IPS-18a (cell line): ENCODE data around the gene ACTG1.

Source experiments
- H3K27ac ChIP-seq: one replicate; pipeline ENCODE4 v1.5.1; 2013; ENCODE audit warnings: low read length
- H3K27me3 ChIP-seq: one replicate; pipeline ENCODE4 v1.6.1; 2013; ENCODE audit warnings: mild to moderate bottlenecking, low read length; ENCODE audit not compliant: control insufficient read depth, insufficient read depth
- H3K36me3 ChIP-seq: one replicate; pipeline ENCODE4 v1.6.1; 2013; ENCODE audit warnings: low read depth, low read length; ENCODE audit not compliant: control insufficient read depth
- H3K4me1 ChIP-seq: one replicate; pipeline ENCODE4 v1.6.1; 2013; ENCODE audit warnings: low read depth, low read length; ENCODE audit not compliant: control insufficient read depth
- H3K4me3 ChIP-seq: one replicate; pipeline ENCODE4 v1.5.1; 2013; ENCODE audit warnings: low read length
- H3K9ac ChIP-seq: one replicate; pipeline ENCODE4 v1.6.1; 2013; ENCODE audit warnings: mild to moderate bottlenecking, low read length, moderate library complexity
- H3K9me3 ChIP-seq: one replicate; pipeline ENCODE4 v1.6.1; 2013; ENCODE audit warnings: low read depth, low read length; ENCODE audit not compliant: control insufficient read depth

ACTG1 gene

DNA sequence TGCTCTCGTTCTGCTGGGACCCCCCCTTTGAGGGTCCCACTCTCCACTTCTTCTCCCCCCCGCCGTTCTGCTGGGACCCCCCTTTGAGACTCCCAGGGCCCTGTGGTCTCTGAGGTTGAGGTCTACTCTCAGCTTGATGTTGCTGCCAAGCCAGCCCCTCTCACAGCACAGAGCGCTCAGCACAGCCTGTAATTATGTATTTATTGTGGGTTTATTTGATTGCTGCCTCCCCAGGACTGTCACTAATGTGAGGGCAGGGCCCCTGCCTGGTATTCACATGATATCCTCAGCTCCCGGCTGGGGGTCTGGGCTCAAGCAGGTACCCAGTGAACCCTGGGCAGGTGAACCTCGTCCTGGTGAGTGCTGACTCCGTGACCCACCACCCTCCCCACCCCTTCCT is 35.4 kb downstream of the ACTG1 start:
- Histone ChIP-seq H3K9me3 (no peaks in the 10 kb centered on the region), H3K27me3 (peaks cover 15% of the 10 kb centered on the region), H3K4me1 (no peaks in the 10 kb centered on the region), H3K36me3 (no peaks in the 10 kb centered on the region), H3K4me3 (no peak overlapping the region), H3K27ac (no peak overlapping the region), H3K9ac (no peak overlapping the region)

DNA sequence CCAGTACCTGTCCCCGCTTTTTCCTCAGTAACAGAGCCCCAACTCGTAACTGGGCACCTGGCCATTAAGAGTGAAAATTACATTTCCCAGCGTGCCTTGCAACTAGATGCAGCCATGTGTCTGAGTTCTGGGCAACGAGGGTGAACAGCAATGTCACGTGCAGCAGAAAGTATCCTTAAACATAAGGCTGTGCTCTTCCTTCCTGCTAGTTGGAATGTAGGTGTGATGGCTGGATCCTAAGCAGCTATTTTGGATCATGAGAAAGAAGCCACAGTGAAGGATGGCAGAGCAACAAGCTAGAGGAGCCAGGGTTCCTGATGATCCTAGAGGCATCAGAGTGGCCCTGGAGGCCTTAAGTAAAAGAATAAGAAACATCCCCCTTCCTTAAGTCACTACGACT is 36.0 kb downstream of the ACTG1 start:
- Histone ChIP-seq H3K4me1 (no peaks in the 10 kb centered on the region), H3K36me3 (no peaks in the 10 kb centered on the region), H3K4me3 (no peak overlapping the region), H3K9ac (no peak overlapping the region), H3K9me3 (no peaks in the 10 kb centered on the region), H3K27ac (no peak overlapping the region), H3K27me3 (peaks cover 9% of the 10 kb centered on the region)

DNA sequence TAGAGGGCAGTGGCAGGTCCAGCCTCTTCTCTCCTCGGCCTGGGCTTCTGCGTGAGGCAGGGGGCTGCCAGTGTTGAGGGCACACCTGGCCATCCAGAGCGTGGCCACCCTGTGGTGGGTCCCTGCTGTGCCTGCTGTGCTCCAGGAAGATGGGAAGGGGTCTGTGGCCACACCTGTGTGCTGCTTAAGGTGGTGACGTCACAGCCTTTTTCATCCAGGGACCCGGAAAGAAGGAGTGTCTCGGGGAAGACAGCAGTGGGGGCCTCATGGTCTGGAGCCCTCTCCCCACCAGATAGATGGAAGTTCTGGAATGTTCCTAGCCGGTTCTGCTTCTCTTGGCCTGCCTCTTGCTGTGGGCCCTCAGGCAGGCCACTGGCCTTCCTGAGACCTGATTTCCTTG is 36.5 kb downstream of the ACTG1 start:
- peaks cover 9% of the 10 kb centered on the region for H3K27me3 ChIP-seq
- no peak overlapping the region for H3K27ac ChIP-seq
- H3K4me1 ChIP-seq: no peaks in the 10 kb centered on the region
- H3K4me3 ChIP-seq: no peak overlapping the region
- H3K36me3 ChIP-seq: no peaks in the 10 kb centered on the region
- H3K9me3 ChIP-seq: no peaks in the 10 kb centered on the region
- H3K9ac ChIP-seq: no peak overlapping the region

DNA sequence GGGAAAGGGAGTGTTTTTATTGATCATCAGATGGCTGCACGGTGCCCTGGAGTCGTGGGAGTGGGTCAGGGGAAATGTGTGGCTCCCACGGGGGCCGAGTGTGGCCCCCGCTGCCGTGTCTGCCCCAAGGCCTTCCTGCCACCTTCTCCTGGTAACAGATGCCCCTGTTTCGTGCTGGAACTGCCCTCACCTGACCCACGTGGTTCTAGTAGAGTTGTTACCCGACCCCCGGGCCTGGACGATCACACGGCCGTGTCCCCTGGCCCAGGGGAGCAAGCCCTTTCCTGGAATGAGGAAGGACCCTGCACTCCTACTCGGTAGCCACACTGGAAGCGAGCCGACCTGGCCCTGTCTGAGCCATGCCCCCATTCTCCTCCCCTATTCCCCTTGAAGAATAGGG is 37.6 kb downstream of the ACTG1 start:
- Histone ChIP-seq H3K36me3 (no peaks in the 10 kb centered on the region), H3K9ac (no peak overlapping the region), H3K27ac (no peak overlapping the region), H3K9me3 (no peaks in the 10 kb centered on the region), H3K27me3 (no peaks in the 10 kb centered on the region), H3K4me3 (no peak overlapping the region), H3K4me1 (no peaks in the 10 kb centered on the region)

DNA sequence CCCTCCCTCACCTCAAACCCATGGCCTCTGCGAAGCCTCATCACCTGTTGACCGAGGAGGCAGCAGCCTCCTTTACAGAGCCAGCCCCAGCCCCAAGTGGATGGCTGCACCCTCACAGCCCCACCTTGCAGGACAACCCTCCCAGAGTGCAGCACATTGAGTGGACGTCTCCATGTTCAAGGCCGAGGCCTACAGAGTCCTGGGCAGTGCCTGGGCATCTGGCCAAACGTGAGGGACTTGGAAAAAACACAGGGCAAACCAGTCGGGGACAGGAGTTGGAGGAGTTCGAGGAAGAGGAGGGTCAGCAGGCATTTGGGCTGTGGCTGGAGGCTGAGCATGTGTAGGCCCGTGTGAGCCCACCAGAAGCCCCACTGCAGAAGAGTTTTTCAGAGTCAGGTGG is 39.6 kb downstream of the ACTG1 start:
- H3K27ac ChIP-seq: no peak overlapping the region
- H3K4me3 ChIP-seq: no peak overlapping the region
- H3K36me3 ChIP-seq: no peaks in the 10 kb centered on the region
- no peak overlapping the region for H3K9ac ChIP-seq
- H3K4me1 ChIP-seq: no peaks in the 10 kb centered on the region
- H3K9me3 ChIP-seq: no peaks in the 10 kb centered on the region
- no peaks in the 10 kb centered on the region for H3K27me3 ChIP-seq

DNA sequence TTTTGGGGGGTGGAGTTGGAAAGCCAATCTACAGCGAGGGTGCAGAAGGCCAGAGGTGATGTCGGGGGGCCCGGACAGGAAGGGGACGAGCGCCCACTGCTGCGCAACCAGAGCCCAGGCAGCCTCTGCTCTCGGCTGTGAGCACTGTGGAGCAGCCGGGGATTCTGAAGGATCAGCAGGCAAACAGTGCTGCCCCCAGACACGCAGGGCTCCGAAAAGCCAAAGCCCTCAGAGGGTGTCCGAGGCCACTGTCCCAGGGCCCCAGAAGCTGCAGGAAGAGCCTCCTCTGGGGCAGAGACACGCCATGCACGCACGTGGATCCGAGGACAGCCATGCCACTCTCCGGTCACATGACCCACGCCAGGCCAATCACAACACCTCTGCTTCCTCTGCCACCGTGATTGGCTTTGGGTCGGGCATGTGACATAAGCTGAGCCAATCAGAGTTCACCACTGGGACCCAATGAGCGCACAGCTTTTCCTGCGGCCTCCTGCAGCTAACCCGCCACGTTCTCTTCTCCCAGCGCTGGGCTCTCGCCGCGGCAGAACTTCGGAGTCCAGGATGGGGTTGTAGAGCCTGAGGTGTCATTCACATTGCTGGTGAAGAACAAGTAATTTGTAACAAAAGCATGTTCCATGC is 40.7 kb downstream of the ACTG1 start:
- Histone ChIP-seq H3K4me3 (no peak overlapping the region), H3K4me1 (no peaks in the 10 kb centered on the region), H3K27me3 (no peaks in the 10 kb centered on the region), H3K36me3 (no peaks in the 10 kb centered on the region), H3K9me3 (no peaks in the 10 kb centered on the region), H3K9ac (no peak overlapping the region), H3K27ac (no peak overlapping the region)

DNA sequence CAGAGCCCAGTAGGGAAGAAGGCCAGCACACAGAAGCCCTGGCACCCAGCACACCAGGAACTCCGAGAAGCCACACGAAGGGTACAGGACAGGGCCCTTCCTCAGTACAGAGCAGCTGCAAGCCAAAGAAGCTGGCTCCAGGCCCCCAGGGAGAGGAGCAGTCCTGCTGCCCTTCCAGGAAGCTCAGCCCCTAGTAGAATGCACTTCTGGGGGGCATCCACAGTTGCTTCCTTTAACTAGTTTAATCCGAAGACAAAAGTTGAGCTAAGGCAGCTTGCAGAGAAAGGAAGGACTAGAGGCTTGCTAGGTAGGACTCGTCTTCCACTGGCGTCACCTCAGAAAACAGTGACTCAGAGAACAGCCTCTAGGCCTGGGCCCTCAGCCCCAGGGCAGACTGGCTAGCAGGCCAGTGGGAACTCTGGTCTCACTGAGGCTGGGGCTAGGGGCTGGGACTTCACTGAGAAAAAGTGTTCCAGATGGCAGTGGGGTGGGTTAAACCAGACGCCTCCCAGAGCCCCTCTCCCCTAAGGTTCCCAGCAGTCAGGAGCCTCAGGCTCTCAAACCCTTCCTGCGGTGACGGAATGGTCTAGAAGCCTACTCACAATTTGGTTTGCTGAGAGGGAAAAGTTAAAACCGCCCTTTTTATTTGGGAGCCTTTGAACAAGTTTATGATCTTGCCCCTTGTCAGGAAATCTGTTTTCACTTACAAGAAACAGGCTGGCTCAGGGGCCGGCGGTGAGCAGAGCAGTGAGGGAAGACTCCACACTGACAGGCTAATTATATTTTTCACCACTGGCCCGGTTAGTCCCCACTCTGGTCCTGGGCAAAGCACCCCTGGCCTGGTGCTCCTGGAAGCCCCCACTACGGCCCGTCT is 41.4 kb downstream of the ACTG1 start:
- H3K9ac ChIP-seq: no peak overlapping the region
- no peaks in the 10 kb centered on the region for H3K27me3 ChIP-seq
- no peaks in the 10 kb centered on the region for H3K4me1 ChIP-seq
- no peaks in the 10 kb centered on the region for H3K36me3 ChIP-seq
- no peaks in the 10 kb centered on the region for H3K9me3 ChIP-seq
- no peak overlapping the region for H3K4me3 ChIP-seq
- no peak overlapping the region for H3K27ac ChIP-seq

DNA sequence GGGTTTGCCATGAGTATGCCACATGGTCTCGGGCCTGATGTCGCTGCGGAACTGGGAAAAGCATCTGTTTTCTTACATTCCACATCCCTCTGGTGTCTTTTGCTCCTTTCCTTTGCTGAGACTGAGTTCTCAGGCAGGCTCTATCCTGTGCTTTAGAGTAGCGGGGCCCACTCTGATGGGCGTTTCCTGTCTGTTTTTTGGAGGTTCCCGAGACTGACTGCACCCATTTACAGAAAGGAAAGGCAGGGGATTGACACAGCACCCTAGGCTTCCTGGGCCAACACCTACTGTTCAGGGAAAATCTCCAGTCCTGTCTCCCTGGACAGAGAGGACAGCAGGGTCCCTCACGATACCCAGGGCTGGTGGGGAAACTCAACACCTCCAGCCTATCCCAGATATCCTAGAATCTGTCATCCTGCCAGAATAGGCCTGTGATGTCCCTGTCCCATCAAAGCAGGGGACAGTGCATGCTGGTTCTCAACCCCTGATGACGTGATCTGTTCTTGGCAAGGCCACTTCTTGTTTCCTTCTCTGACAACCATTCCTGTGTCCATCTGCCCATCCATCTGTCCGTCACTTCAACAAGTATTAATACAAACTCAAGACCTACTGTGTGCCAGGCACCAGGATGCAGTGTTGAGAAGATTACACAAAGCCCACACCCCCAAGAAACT is 42.2 kb downstream of the ACTG1 start:
- H3K4me1 ChIP-seq: no peaks in the 10 kb centered on the region
- no peak overlapping the region for H3K9ac ChIP-seq
- H3K27ac ChIP-seq: no peak overlapping the region
- H3K4me3 ChIP-seq: no peak overlapping the region
- no peaks in the 10 kb centered on the region for H3K27me3 ChIP-seq
- no peaks in the 10 kb centered on the region for H3K9me3 ChIP-seq
- no peaks in the 10 kb centered on the region for H3K36me3 ChIP-seq

DNA sequence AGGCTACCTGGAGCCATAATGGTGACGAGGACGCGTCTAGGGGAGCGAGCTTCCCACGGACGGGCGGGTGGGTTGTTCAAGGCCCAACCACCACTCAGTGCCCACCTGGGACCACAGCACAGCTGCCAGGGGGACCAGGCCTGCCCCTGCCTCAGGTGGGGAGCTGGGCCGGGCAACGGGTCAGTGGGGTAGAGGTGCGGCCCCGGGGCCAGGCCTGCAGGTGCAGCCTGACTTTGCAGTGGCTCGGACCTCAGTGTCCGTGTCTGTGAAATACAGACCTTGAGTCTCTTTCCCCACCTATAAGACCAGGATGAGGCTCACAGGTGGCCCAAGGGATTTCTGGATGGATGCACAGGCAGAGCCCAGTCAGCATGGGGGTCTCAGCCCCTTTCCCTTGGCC is 43.3 kb downstream of the ACTG1 start:
- Histone ChIP-seq H3K27me3 (no peaks in the 10 kb centered on the region), H3K36me3 (no peaks in the 10 kb centered on the region), H3K9me3 (no peaks in the 10 kb centered on the region), H3K27ac (no peak overlapping the region), H3K9ac (no peak overlapping the region), H3K4me1 (no peaks in the 10 kb centered on the region), H3K4me3 (no peak overlapping the region)

DNA sequence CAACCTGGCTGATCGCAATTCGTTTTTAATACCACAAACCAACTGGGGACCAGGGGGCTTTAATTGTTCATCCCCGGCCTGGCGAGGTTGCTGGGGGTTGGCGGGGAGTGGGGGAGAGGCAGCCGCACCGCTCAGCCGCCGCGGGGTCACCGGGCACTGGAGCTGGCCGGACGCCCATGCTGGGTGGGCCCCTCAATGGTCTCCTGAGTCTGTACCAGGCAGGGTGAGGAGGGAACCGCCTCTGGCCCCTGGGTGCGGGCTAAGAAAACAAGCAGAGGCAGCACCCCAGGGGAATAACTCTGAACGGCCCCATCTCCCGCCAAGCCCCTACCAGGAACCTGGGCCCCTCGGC is 43.9 kb downstream of the ACTG1 start:
- Histone ChIP-seq H3K4me1 (no peaks in the 10 kb centered on the region), H3K27me3 (no peaks in the 10 kb centered on the region), H3K4me3 (no peak overlapping the region)

DNA sequence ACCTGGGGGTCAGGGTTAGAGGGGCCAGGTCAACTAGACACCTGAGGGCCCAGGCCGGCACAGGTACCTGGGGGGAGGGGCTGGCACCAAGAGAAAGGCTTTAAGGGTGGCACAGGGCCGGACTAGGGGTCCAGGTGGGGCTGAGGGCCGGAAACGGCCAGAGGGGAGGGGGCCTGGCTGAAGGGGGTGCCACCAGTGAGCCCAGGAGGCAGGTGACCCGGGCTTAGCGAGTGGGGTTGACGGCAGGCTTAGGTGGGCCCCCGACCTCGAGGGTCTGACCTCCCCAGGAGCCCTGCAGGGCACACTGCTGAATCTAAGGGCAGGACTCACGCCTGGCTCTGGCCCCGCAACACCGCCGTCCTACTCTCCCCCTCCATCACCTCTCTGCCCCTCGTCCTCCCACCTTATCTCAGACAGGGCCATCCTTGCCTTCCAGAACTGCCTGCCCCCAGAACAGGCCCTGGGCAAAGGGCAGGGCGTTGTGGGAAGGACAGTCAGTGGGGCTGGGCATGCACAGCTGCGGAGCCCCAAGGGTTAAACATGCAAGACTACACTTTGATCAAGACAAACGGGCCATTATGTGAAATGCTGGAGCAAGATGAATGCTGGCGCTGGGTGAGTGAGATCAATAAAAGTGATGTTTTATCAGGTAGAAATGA is 44.4 kb downstream of the ACTG1 start:
- Histone ChIP-seq H3K36me3 (no peaks in the 10 kb centered on the region), H3K27me3 (no peaks in the 10 kb centered on the region), H3K4me1 (no peaks in the 10 kb centered on the region), H3K27ac (no peak overlapping the region), H3K9me3 (no peaks in the 10 kb centered on the region), H3K4me3 (no peak overlapping the region), H3K9ac (no peak overlapping the region)

More for the DNA sequence above, 43.9 kb downstream of the ACTG1 start:
- Histone ChIP-seq H3K9me3 (no peaks in the 10 kb centered on the region), H3K36me3 (no peaks in the 10 kb centered on the region), H3K27ac (no peak overlapping the region), H3K9ac (no peak overlapping the region)
